SK-N-SH (cell line): ENCODE measurements around the gene SLC8A1.

Source experiments
- CHD2 ChIP-seq: fragments of 150-350 bp; IDR thresholded peaks from 2 replicates; pipeline ENCODE4 v1.6.1; 2018; ENCODE audit warnings: low read length; ENCODE audit not compliant: partially characterized antibody
- CTCF ChIP-seq: fragments of 200-600 bp; sonication (generic); IDR thresholded peaks from 2 replicates; pipeline ENCODE4 v1.6.1; 2017; ENCODE audit warnings: antibody characterized with exemption, mild to moderate bottlenecking, moderate library complexity
- EP300 ChIP-seq, 2 experiments: IDR thresholded peaks; 2 replicates each; pipeline versions ENCODE4 v1.4.0 to v1.6.1; 2012; ENCODE audit warnings: borderline replicate concordance in 1 of 2, low read depth in 1 of 2, low read length in 1 of 2
- FOXM1 ChIP-seq: IDR thresholded peaks from 2 replicates; pipeline ENCODE4 v1.4.0; 2012; ENCODE audit warnings: low read depth, mild to moderate bottlenecking
- JUND ChIP-seq: IDR thresholded peaks from 2 replicates; pipeline ENCODE4 v1.4.0; 2012
- POLR2AphosphoS5 ChIP-seq: IDR thresholded peaks from 2 replicates; pipeline ENCODE4 v1.6.1; 2012; ENCODE audit warnings: low read depth, low read length
- REST ChIP-seq: IDR thresholded peaks from 2 replicates; pipeline ENCODE4 v1.6.1; 2012; ENCODE audit warnings: mild to moderate bottlenecking, low read depth, low read length, moderate library complexity
- SMC3 ChIP-seq: IDR thresholded peaks from 2 replicates; pipeline ENCODE4 v1.6.1; 2012; ENCODE audit warnings: low read depth, low read length, improper control_type of control experiment
- TAF1 ChIP-seq: IDR thresholded peaks from 2 replicates; pipeline ENCODE4 v1.6.1; 2012; ENCODE audit warnings: low read depth, mild to moderate bottlenecking, low read length, moderate library complexity, borderline replicate concordance
- USF2 ChIP-seq: fragments of 150-350 bp; IDR thresholded peaks from 2 replicates; pipeline ENCODE4 v1.6.1; 2017; ENCODE audit warnings: antibody characterized with exemption, low read length, low read depth, borderline replicate concordance
- TF ChIP-seq, protein P1 (sequence below): IDR thresholded peaks from 2 replicates; pipeline ENCODE4 v1.4.0; 2012; ENCODE audit warnings: low read depth
- TF ChIP-seq, protein P2 (sequence below): IDR thresholded peaks from 2 replicates; pipeline ENCODE4 v1.4.0; 2012; ENCODE audit warnings: low read depth, borderline replicate concordance

- TF ChIP-seq, protein P1, sequence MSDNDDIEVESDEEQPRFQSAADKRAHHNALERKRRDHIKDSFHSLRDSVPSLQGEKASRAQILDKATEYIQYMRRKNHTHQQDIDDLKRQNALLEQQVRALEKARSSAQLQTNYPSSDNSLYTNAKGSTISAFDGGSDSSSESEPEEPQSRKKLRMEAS, result no peak
- TF ChIP-seq REST (no peak), EP300 (IDR thresholded peaks at IDR 0.05; ENCODE audit: borderline replicate concordance in 1 of 2, low read depth in 1 of 2, low read length in 1 of 2) (no peak), CTCF (no peak), CHD2 (no peak), TAF1 (no peak), JUND (no peak), FOXM1 (no peak), SMC3 (no peak), POLR2AphosphoS5 (no peak), USF2 (no peak)
- TF ChIP-seq, protein P2, sequence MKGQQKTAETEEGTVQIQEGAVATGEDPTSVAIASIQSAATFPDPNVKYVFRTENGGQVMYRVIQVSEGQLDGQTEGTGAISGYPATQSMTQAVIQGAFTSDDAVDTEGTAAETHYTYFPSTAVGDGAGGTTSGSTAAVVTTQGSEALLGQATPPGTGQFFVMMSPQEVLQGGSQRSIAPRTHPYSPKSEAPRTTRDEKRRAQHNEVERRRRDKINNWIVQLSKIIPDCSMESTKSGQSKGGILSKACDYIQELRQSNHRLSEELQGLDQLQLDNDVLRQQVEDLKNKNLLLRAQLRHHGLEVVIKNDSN, result no peak
Measured at GRCh38 chr2:40384714-40385113, 67.2 kb downstream of the SLC8A1 start.
